ENCODE data around the gene ADAMTS14. TPM values are rescaled to one million over a fixed set of nuclear protein-coding genes. Genes with fewer than 3 reads are reported as not detected.

Gene ADAMTS14
- total RNA-seq, 1 donor from 2014 or later: 1.3 TPM

GRCh38 chr10:70784016-70784415 lies 111.7 kb downstream of the ADAMTS14 start:
- no peak for DNase-seq (ENCODE audit: low read depth)
- TF ChIP-seq CTCF (IDR thresholded peaks at IDR 0.05; ENCODE audit: insufficient read depth, low read length, poor library complexity, severe bottlenecking): no peak
- Histone ChIP-seq H3K27me3 (ENCODE audit: control insufficient read depth, insufficient read depth, low read length) (no peaks in the 10 kb centered on the region), H3K4me3 (ENCODE audit: low read depth, low read length) (no peak overlapping the region), H3K36me3 (ENCODE audit: control insufficient read depth, insufficient read depth, low read length) (no peaks in the 10 kb centered on the region)

- H3K27me3 ChIP-seq (ENCODE audit: control insufficient read depth, insufficient read depth, low read length): no peaks in the 10 kb centered on the region
- TF ChIP-seq CTCF (IDR thresholded peaks at IDR 0.05; ENCODE audit: insufficient read depth, low read length, poor library complexity, severe bottlenecking): no peak
- no peaks in the 10 kb centered on the region for H3K36me3 ChIP-seq (ENCODE audit: control insufficient read depth, insufficient read depth, low read length)
- no peak overlapping the region for H3K4me3 ChIP-seq (ENCODE audit: low read depth, low read length)
- DNase-seq (ENCODE audit: low read depth): no peak
These were observed 112.2 kb downstream of the ADAMTS14 start for GRCh38 chr10:70784471-70784870.

GRCh38 chr10:70785190-70785589 lies 112.9 kb downstream of the ADAMTS14 start, which contains the start of gene TBATA:
Gene TBATA (minus strand): TSS chr10:70785377. CDS start chr10:70783379, 1,998 bp downstream.
- DNase-seq (ENCODE audit: low read depth): no peak
- H3K4me3 ChIP-seq (ENCODE audit: low read depth, low read length): no peak within 1 kb of the TSS
- no peaks in the 10 kb centered on the region for H3K36me3 ChIP-seq (ENCODE audit: control insufficient read depth, insufficient read depth, low read length)
- H3K27me3 ChIP-seq (ENCODE audit: control insufficient read depth, insufficient read depth, low read length): no peaks in the 10 kb centered on the region
- no peak for TF ChIP-seq CTCF (IDR thresholded peaks at IDR 0.05; ENCODE audit: insufficient read depth, low read length, poor library complexity, severe bottlenecking)

- H3K36me3 ChIP-seq (ENCODE audit: control insufficient read depth, insufficient read depth, low read length): no peaks in the 10 kb centered on the region
- H3K27me3 ChIP-seq (ENCODE audit: control insufficient read depth, insufficient read depth, low read length): no peaks in the 10 kb centered on the region
- no peak for TF ChIP-seq CTCF (IDR thresholded peaks at IDR 0.05; ENCODE audit: insufficient read depth, low read length, poor library complexity, severe bottlenecking)
- H3K4me3 ChIP-seq (ENCODE audit: low read depth, low read length): no peak overlapping the region
- no peak for DNase-seq (ENCODE audit: low read depth)
These were observed 114.6 kb downstream of the ADAMTS14 start for GRCh38 chr10:70786799-70787415.

GRCh38 chr10:70791386-70792039 lies 119.2 kb downstream of the ADAMTS14 start:
- no peak overlapping the region for H3K4me3 ChIP-seq (ENCODE audit: low read depth, low read length)
- no peaks in the 10 kb centered on the region for H3K36me3 ChIP-seq (ENCODE audit: control insufficient read depth, insufficient read depth, low read length)
- no peaks in the 10 kb centered on the region for H3K27me3 ChIP-seq (ENCODE audit: control insufficient read depth, insufficient read depth, low read length)
- no peak for TF ChIP-seq CTCF (IDR thresholded peaks at IDR 0.05; ENCODE audit: insufficient read depth, low read length, poor library complexity, severe bottlenecking)
- DNase-seq (ENCODE audit: low read depth): no peak

All from kidney epithelial cell (primary cell).